K562 (cell line): ENCODE data around the gene HOXB7. TPM values are rescaled to one million over a fixed set of nuclear protein-coding genes. Genes with fewer than 3 reads are reported as not detected.

Source experiments
- ATAC-seq: fragments of 200-7000 bp; cut with Tn5 transposase; 3 replicates; pipeline ENCODE4 v1.9.1; 2020; ENCODE audit warnings: moderate library complexity
- BruUV-seq: library from RNA; stranded (reverse); fragments of 400-500 nt; replicated peaks from 2 replicates; lab custom pipeline; 2021; lab: Mats Ljungman, UMichigan
- CTCF ChIA-PET: fragments of 300-600 bp; formaldehyde crosslinking; extraction: SDS; loops from one replicate; lab custom pipeline; 2021; ENCODE audit warnings: low intra/inter-chr PET ratio; lab: Yijun Ruan, JAX
- POLR2A ChIA-PET: fragments of 300-600, 350-650 bp; sonication (Branson Sonifier 250); formaldehyde crosslinking; extraction: SDS; loops from one replicate; lab custom pipeline; 2021; ENCODE audit warnings: antibody characterized with exemption, inconsistent platforms; lab: Yijun Ruan, JAX
- DNase-seq, 4 experiments: peaks; one replicate each; pipeline versions ENCODE4 v3.0.0 to v3.0.0-alpha.2; 2011 to 2018; ENCODE audit warnings: low spot score in 3 of 4, mixed read lengths in 3 of 4; ENCODE audit errors: extremely low read depth in 1 of 4
- FAIRE-seq: peaks from 2 replicates; lab custom pipeline; 2011; peaks lifted over from hg19 to GRCh38; lab: Jason Lieb, UNC
- H2AFZ ChIP-seq: 2 replicates; pipeline ENCODE4 v1.6.0; 2011; ENCODE audit warnings: low read depth, low read length, control low read depth, inconsistent platforms
- H3K27ac ChIP-seq: fragments of 200-600 bp; 3 replicates; pipeline ENCODE4 v1.8.0; 2011; ENCODE audit warnings: low read depth, mild to moderate bottlenecking, control low read depth, inconsistent platforms, low read length, moderate library complexity, mixed read lengths; ENCODE audit errors: extremely low read depth
- H3K27me3 ChIP-seq, 2 experiments: fragments of 300-600 bp in 1 of 2; 2 replicates in 1 of 2; 3 replicates in 1 of 2; pipeline versions ENCODE4 v1.6.0 to v1.8.0; 2011; ENCODE audit warnings: inconsistent platforms in 2 of 2, low read length in 2 of 2, mild to moderate bottlenecking in 1 of 2, mixed read lengths in 1 of 2, moderate library complexity in 1 of 2; ENCODE audit not compliant: control insufficient read depth in 2 of 2, insufficient read depth in 2 of 2
- H3K36me3 ChIP-seq: fragments of 300-600 bp; 3 replicates; pipeline ENCODE4 v1.8.0; 2011; ENCODE audit warnings: mild to moderate bottlenecking, low read length, inconsistent platforms; ENCODE audit not compliant: control insufficient read depth, insufficient read depth
- H3K4me1 ChIP-seq, 2 experiments: fragments of 200-600 bp in 1 of 2; replicated peaks in 1 of 2; 2 replicates in 1 of 2; 3 replicates in 1 of 2; pipeline versions ENCODE4 v1.5.1 to v1.8.0; 2011; ENCODE audit warnings: inconsistent platforms in 2 of 2, low read length in 2 of 2, mild to moderate bottlenecking in 1 of 2, mixed read lengths in 1 of 2, moderate library complexity in 1 of 2; ENCODE audit not compliant: control insufficient read depth in 2 of 2, insufficient read depth in 2 of 2
- H3K4me2 ChIP-seq: 2 replicates; pipeline ENCODE4 v1.6.1; 2011; ENCODE audit warnings: low read length, control low read depth, inconsistent platforms, mixed read lengths; ENCODE audit not compliant: insufficient read depth
- H3K4me3 ChIP-seq: fragments of 200-600 bp; sonication (generic), shearing (Covaris generic); 2 replicates; pipeline ENCODE4 v1.5.1; 2016; ENCODE audit warnings: control low read depth, inconsistent platforms
- H3K79me2 ChIP-seq: fragments of 200-600 bp; 3 replicates; pipeline ENCODE4 v1.8.0; 2011; ENCODE audit warnings: low read length, inconsistent platforms; ENCODE audit not compliant: control insufficient read depth, insufficient read depth
- H3K9ac ChIP-seq, 2 experiments: 2 replicates each; pipeline versions ENCODE4 v1.6.0 to v1.6.1; 2011; ENCODE audit warnings: low read depth in 2 of 2, low read length in 2 of 2, control low read depth in 1 of 2, inconsistent platforms in 1 of 2, mild to moderate bottlenecking in 1 of 2, mixed read lengths in 1 of 2; ENCODE audit not compliant: insufficient read depth in 1 of 2
- H3K9me1 ChIP-seq: one replicate; pipeline ENCODE4 v1.6.0; 2011; ENCODE audit warnings: inconsistent platforms, mild to moderate bottlenecking, low read length, moderate library complexity; ENCODE audit not compliant: control insufficient read depth, insufficient read depth
- H3K9me3 ChIP-seq: replicated peaks from 2 replicates; pipeline ENCODE4 v1.5.1; 2011; ENCODE audit warnings: low read depth, low read length, inconsistent platforms; ENCODE audit not compliant: control insufficient read depth, insufficient read depth
- H4K20me1 ChIP-seq: replicated peaks from 2 replicates; pipeline ENCODE4 v1.6.1; 2011; ENCODE audit warnings: low read length, inconsistent platforms, mixed read lengths; ENCODE audit not compliant: control insufficient read depth, insufficient read depth
- CCNT2 ChIP-seq: IDR thresholded peaks from 2 replicates; pipeline ENCODE4 v1.6.1; 2011; ENCODE audit warnings: borderline replicate concordance, low read depth, mild to moderate bottlenecking, moderate library complexity, mixed read lengths, low read length; ENCODE audit not compliant: insufficient read length; ENCODE audit errors: extremely low read depth
- FUS ChIP-seq: fragments of 200-400 bp; formaldehyde crosslinking; optimal IDR thresholded peaks from 2 replicates; pipeline ENCODE3; 2017; ENCODE audit warnings: low read depth, low read length
- GABPB1 ChIP-seq: sonication (generic); formaldehyde crosslinking; IDR thresholded peaks from 2 replicates; pipeline ENCODE4 v1.8.0; 2022; ENCODE audit warnings: mild to moderate bottlenecking, missing genetic modification reagents
- RAD51 ChIP-seq: fragments of 450-650 bp; IDR thresholded peaks from 2 replicates; pipeline ENCODE4 v1.7.1; 2016; ENCODE audit warnings: low read depth, mild to moderate bottlenecking, borderline replicate concordance
- ZNF143 ChIP-seq: sonication (generic); formaldehyde crosslinking; IDR thresholded peaks from 2 replicates; pipeline ENCODE4 v1.9.0; 2022; ENCODE audit warnings: mild to moderate bottlenecking, missing genetic modification reagents
- ZNF23 ChIP-seq: fragments of 250-450 bp; sonication (Bioruptor Pico); IDR thresholded peaks from 2 replicates; pipeline ENCODE4 v1.4.0; 2020; ENCODE audit warnings: mild to moderate bottlenecking
- ZNF274 ChIP-seq: IDR thresholded peaks from 2 replicates; pipeline ENCODE4 v1.6.1; 2011; ENCODE audit warnings: low read depth, mild to moderate bottlenecking, low read length, moderate library complexity, borderline replicate concordance
- ZNF3 ChIP-seq: fragments of 250-450 bp; sonication (Bioruptor Pico); IDR thresholded peaks from 2 replicates; pipeline ENCODE4 v1.5.0; 2021; ENCODE audit warnings: mild to moderate bottlenecking, moderate library complexity
- WGBS: fragments of 100-300 bp; shearing (Covaris generic); methylation state at CpG from one replicate; pipeline ENCODE4 v1.1.6; 2016; ENCODE audit warnings: low coverage, mixed read lengths; ENCODE audit not compliant: insufficient coverage; ENCODE audit errors: missing lambda C conversion rate; 5-methylcytosine and 5-hydroxymethylcytosine counted together
- in situ Hi-C: fragments of 300-500 bp; cut with MboI; formaldehyde crosslinking; loops from 4 replicates; pipeline ENCODE4 v1.15.0; 2018; ENCODE audit warnings: inconsistent platforms, mixed read lengths
- intact Hi-C: fragments of 100-400 bp; cut with micrococcal nuclease; formaldehyde crosslinking; loops from 2 replicates; pipeline ENCODE4 v1.14.2; 2022
- polyA plus RNA-seq, 8 experiments: library from polyadenylated mRNA; depleted of rRNA in 4 of 8; stranded (reverse) in 5 of 8; unstranded in 3 of 8; fragments of >200 nt; fragmentation: Nextera tagmentation in 2 of 8; fragmentation: Illumina TruSeq in 1 of 8; extraction: Ambion mirVana in 2 of 8; extraction: Trizol in 1 of 8; gene quantifications; 2 replicates each; pipeline versions ENCODE4 v1.2.1 to v1.2.3, GENCODE V29; 2011 to 2014; ENCODE audit warnings: inconsistent platforms in 1 of 8, missing spikeins in 1 of 8
- total RNA-seq, 7 experiments: library from RNA; depleted of rRNA in 6 of 7; stranded (reverse); fragments of >200 nt in 6 of 7; fragmentation: Illumina TruSeq in 2 of 7; extraction: Trizol in 2 of 7; gene quantifications; 2 replicates each; pipeline versions ENCODE4 v1.2.1 to v1.2.3, GENCODE V29; 2011 to 2021; ENCODE audit warnings: low replicate concordance in 1 of 7
- TF ChIP-seq, protein P1 (sequence below): conservative IDR thresholded peaks from 2 replicates; pipeline ENCODE4 v1.6.1; 2011; ENCODE audit warnings: low read depth, mild to moderate bottlenecking, low read length; ENCODE audit not compliant: control insufficient read depth

HOXB7 gene
- total and polyA plus RNA-seq, 9 of the 15 experiments (the other 6 are each of a cell fraction or from before 2014, with no cell fraction given), result 5.5 to 16.7 (median 8.3) TPM

DNA sequence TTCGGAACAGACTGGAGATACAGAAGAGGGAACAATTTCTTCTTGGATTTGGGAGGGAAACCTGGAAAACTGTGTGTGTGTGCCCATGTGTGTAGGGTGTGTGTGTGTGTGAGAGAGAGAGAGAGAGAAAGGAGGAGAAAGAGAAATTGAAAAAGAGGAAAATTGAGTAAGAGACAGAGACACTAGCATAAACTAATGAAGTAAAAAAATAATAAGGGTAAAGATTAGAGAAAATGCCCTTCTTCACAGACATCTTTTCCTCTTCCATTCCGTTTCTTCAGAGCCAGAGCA lies 52.0 kb downstream of the HOXB7 start:
- Histone ChIP-seq H3K27me3 (no peaks in the 10 kb centered on the region), H3K4me3 (no peak overlapping the region), H3K4me2 (no peak overlapping the region), H3K9ac (peak overlapping the region in 1 of 2 experiments; percentile 54; a peak in 1 of 4 replicates), H3K9me3 (no peaks in the 10 kb centered on the region), H2AFZ (no peak overlapping the region), H3K36me3 (peaks cover 73% of the 10 kb centered on the region; the same call in 2 of the 3 replicates), H3K9me1 (peaks cover 6% of the 10 kb centered on the region), H3K4me1 (peaks cover 38 to 44% of the 10 kb centered on the region in 2 experiments), H4K20me1 (no peaks in the 10 kb centered on the region), H3K27ac (no peak overlapping the region; the same call in 2 of the 3 replicates), H3K79me2 (peaks cover 46% of the 10 kb centered on the region)
- intact Hi-C loops, result no loop called here
- no peak for FAIRE-seq
- in situ Hi-C loops, result no loop called here
- ChIA-PET POLR2A (interaction anchor here (1.2 to 2.1 kb wide), 2 partner anchors 9 to 11 kb away, joined by 8 to 12 read pairs; no protein-coding TSS in a partner anchor), CTCF (no interaction called here)
- BruUV-seq, result no TSS peak
- TF ChIP-seq ZNF143 (CRISPR knock-in tag) (no peak), ZNF3 (CRISPR knock-in tag) (no peak), GABPB1 (CRISPR knock-in tag) (no peak), CCNT2 (no peak), ZNF23 (CRISPR knock-in tag) (no peak), RAD51 (no peak), FUS (no peak), ZNF274 (no peak)
- TF ChIP-seq, protein P1, sequence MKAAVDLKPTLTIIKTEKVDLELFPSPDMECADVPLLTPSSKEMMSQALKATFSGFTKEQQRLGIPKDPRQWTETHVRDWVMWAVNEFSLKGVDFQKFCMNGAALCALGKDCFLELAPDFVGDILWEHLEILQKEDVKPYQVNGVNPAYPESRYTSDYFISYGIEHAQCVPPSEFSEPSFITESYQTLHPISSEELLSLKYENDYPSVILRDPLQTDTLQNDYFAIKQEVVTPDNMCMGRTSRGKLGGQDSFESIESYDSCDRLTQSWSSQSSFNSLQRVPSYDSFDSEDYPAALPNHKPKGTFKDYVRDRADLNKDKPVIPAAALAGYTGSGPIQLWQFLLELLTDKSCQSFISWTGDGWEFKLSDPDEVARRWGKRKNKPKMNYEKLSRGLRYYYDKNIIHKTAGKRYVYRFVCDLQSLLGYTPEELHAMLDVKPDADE, result no peak
- no peak for DNase-seq
- 91% methylated on average over 2 of the region's 2 CpGs for WGBS
- no peak for ATAC-seq
